ENCODE results near the gene GIPC3. TPM values are rescaled to one million over a fixed set of nuclear protein-coding genes. Genes with fewer than 3 reads are reported as not detected.
"Not testable (repeated sequence)": the region's sequence is repeated elsewhere in the genome, so short reads cannot be mapped to it uniquely, and the experiment has no call there.

GIPC3 gene
- total RNA-seq, 1 donor from 2014 or later, result 1.3 TPM

- DNase-seq (ENCODE audit: low spot score), result no peak
Measured at GRCh38 chr19:3550947-3551791, 34.1 kb upstream of the GIPC3 start.

GRCh38 chr19:3551792-3552095, 33.5 kb upstream of the GIPC3 start:
- DNase-seq (ENCODE audit: low spot score), result no peak

GRCh38 chr19:3554254-3555083, 30.8 kb upstream of the GIPC3 start:
- DNase-seq (ENCODE audit: low spot score), result no peak

GRCh38 chr19:3555653-3556422, 29.4 kb upstream of the GIPC3 start:
- DNase-seq (ENCODE audit: low spot score), result no peak

- no peak for DNase-seq (ENCODE audit: low spot score)
Measured at GRCh38 chr19:3556423-3556977, 28.8 kb upstream of the GIPC3 start.

- DNase-seq (ENCODE audit: low spot score), result no peak
Measured at GRCh38 chr19:3556978-3557460, 28.3 kb upstream of the GIPC3 start.

GRCh38 chr19:3557461-3558248, 27.6 kb upstream of the GIPC3 start, which contains the start of gene MFSD12:
Gene MFSD12 (minus strand): TSS chr19:3557586. CDS start chr19:3557403, 183 bp downstream.
- DNase-seq (ENCODE audit: low spot score), result peak; percentile 94

GRCh38 chr19:3563709-3564524, 21.4 kb upstream of the GIPC3 start:
- no peak for DNase-seq (ENCODE audit: low spot score)

- no peak for DNase-seq (ENCODE audit: low spot score)
Measured at GRCh38 chr19:3565139-3565538, 20.1 kb upstream of the GIPC3 start.

- DNase-seq (ENCODE audit: low spot score), result not testable (repeated sequence)
Measured at GRCh38 chr19:3570042-3570441, 15.2 kb upstream of the GIPC3 start.

GRCh38 chr19:3570606-3571011, 14.7 kb upstream of the GIPC3 start:
- DNase-seq (ENCODE audit: low spot score), result no peak

- peak; percentile 100 for DNase-seq (ENCODE audit: low spot score)
Measured at GRCh38 chr19:3572132-3572854, 13.0 kb upstream of the GIPC3 start.

- no peak for DNase-seq (ENCODE audit: low spot score)
Measured at GRCh38 chr19:3572855-3573161, 12.5 kb upstream of the GIPC3 start, which contains the start of gene HMG20B. Gene HMG20B (plus strand): TSS chr19:3572944. CDS start chr19:3573310, 366 bp downstream.

GRCh38 chr19:3573162-3573857, 12.0 kb upstream of the GIPC3 start:
- DNase-seq (ENCODE audit: low spot score), result no peak

- DNase-seq (ENCODE audit: low spot score), result peak; percentile 80
Measured at GRCh38 chr19:3573858-3574637, 11.2 kb upstream of the GIPC3 start.

- no peak for DNase-seq (ENCODE audit: low spot score)
Measured at GRCh38 chr19:3575260-3575741, 10.0 kb upstream of the GIPC3 start.

GRCh38 chr19:3575949-3576673, 9.2 kb upstream of the GIPC3 start:
- no peak for DNase-seq (ENCODE audit: low spot score)

Measured in mucosa of gallbladder (tissue), 1 donor.